IMR-90 (cell line): ENCODE measurements around the gene EGFL7. TPM values are rescaled to one million over a fixed set of nuclear protein-coding genes. Genes with fewer than 3 reads are reported as not detected.

Experiments used
- ATAC-seq: fragments of 200-7000 bp; cut with Tn5 transposase; 2 replicates; pipeline ENCODE4 v1.9.1; 2020; ENCODE audit warnings: low read depth, mild to moderate bottlenecking, moderate library complexity
- BruUV-seq: library from RNA; stranded (reverse); fragments of 400-500 nt; replicated peaks from 2 replicates; lab custom pipeline; 2021; lab: Mats Ljungman, UMichigan
- CTCF ChIA-PET: fragments of 300-600 bp; formaldehyde crosslinking; extraction: SDS; loops from one replicate; lab custom pipeline; 2021; ENCODE audit warnings: antibody characterized with exemption; lab: Yijun Ruan, JAX
- POLR2A ChIA-PET: fragments of 300-600 bp; sonication (Branson Sonifier 250); formaldehyde crosslinking; loops from one replicate; lab custom pipeline; 2022; ENCODE audit warnings: antibody characterized with exemption; ENCODE audit not compliant: unreplicated experiment; lab: Charles Lee
- DNase-seq: peaks from one replicate; pipeline ENCODE4 v3.0.0; 2013
- H2AFZ ChIP-seq: replicated peaks from 2 replicates; pipeline ENCODE3; 2013; ENCODE audit warnings: low read length, mild to moderate bottlenecking; ENCODE audit not compliant: poor library complexity
- H2AK5ac ChIP-seq: 2 replicates; pipeline ENCODE4 v1.6.1; 2013; ENCODE audit warnings: low read depth, low read length, inconsistent platforms
- H2AK9ac ChIP-seq: replicated peaks from 2 replicates; pipeline ENCODE3; 2013; ENCODE audit warnings: mild to moderate bottlenecking, low read depth, low read length, moderate library complexity; ENCODE audit not compliant: poor library complexity
- H2BK120ac ChIP-seq: 2 replicates; pipeline ENCODE4 v1.6.1; 2013; ENCODE audit warnings: low read depth, low read length, inconsistent platforms
- H2BK15ac ChIP-seq: 3 replicates; pipeline ENCODE4 v1.6.1; 2013; ENCODE audit warnings: low read depth, low read length, inconsistent platforms
- H2BK20ac ChIP-seq: 2 replicates; pipeline ENCODE4 v1.6.1; 2013; ENCODE audit warnings: low read depth, mild to moderate bottlenecking, inconsistent platforms, low read length, moderate library complexity
- H2BK5ac ChIP-seq: 2 replicates; pipeline ENCODE4 v1.6.1; 2013; ENCODE audit warnings: mild to moderate bottlenecking, low read depth, low read length, inconsistent platforms; ENCODE audit not compliant: poor library complexity, severe bottlenecking
- H3K14ac ChIP-seq: replicated peaks from 2 replicates; pipeline ENCODE4 v1.6.1; 2013; ENCODE audit warnings: low read depth, low read length, inconsistent platforms
- H3K18ac ChIP-seq: 2 replicates; pipeline ENCODE4 v1.6.1; 2013; ENCODE audit warnings: low read depth, low read length, control low read depth
- H3K23ac ChIP-seq: 2 replicates; pipeline ENCODE4 v1.6.1; 2013; ENCODE audit warnings: low read depth, low read length, inconsistent platforms
- H3K27ac ChIP-seq: 2 replicates; pipeline ENCODE4 v1.5.1; 2013; ENCODE audit warnings: mild to moderate bottlenecking, control low read depth, low read length; ENCODE audit not compliant: insufficient read depth
- H3K27me3 ChIP-seq: 2 replicates; pipeline ENCODE4 v1.6.1; 2013; ENCODE audit warnings: low read length; ENCODE audit not compliant: control insufficient read depth, insufficient read depth
- H3K36me3 ChIP-seq: 2 replicates; pipeline ENCODE4 v1.6.1; 2013; ENCODE audit warnings: low read length, mixed read lengths; ENCODE audit not compliant: control insufficient read depth, insufficient read depth
- H3K4ac ChIP-seq: 2 replicates; pipeline ENCODE4 v1.6.1; 2013; ENCODE audit warnings: low read depth, low read length, inconsistent platforms
- H3K4me1 ChIP-seq: 2 replicates; pipeline ENCODE4 v1.6.1; 2013; ENCODE audit warnings: low read length, mixed read lengths; ENCODE audit not compliant: control insufficient read depth, insufficient read depth
- H3K4me2 ChIP-seq: 2 replicates; pipeline ENCODE4 v1.6.1; 2013; ENCODE audit warnings: low read depth, mild to moderate bottlenecking, control low read depth, low read length, moderate library complexity
- H3K4me3 ChIP-seq: 2 replicates; pipeline ENCODE4 v1.5.1; 2013; ENCODE audit warnings: low read depth, mild to moderate bottlenecking, control low read depth, low read length, moderate library complexity; ENCODE audit not compliant: insufficient read depth
- H3K56ac ChIP-seq: 2 replicates; pipeline ENCODE4 v1.6.1; 2013; ENCODE audit warnings: low read length, inconsistent platforms; ENCODE audit not compliant: insufficient read depth; ENCODE audit errors: extremely low read depth
- H3K79me1 ChIP-seq, 2 experiments: 2 replicates each; pipeline ENCODE4 v1.6.1; 2013; ENCODE audit warnings: low read length in 2 of 2, inconsistent platforms in 1 of 2, low read depth in 1 of 2
- H3K9ac ChIP-seq: 2 replicates; pipeline ENCODE4 v1.6.1; 2013; ENCODE audit warnings: low read depth, low read length, control low read depth
- H3K9me1 ChIP-seq: 2 replicates; pipeline ENCODE4 v1.6.1; 2013; ENCODE audit warnings: low read length, inconsistent platforms; ENCODE audit not compliant: insufficient read depth
- H3K9me3 ChIP-seq: 2 replicates; pipeline ENCODE4 v1.6.1; 2013; ENCODE audit warnings: low read length; ENCODE audit not compliant: control insufficient read depth, insufficient read depth
- H4K20me1 ChIP-seq: 2 replicates; pipeline ENCODE4 v1.6.1; 2013; ENCODE audit warnings: low read length, inconsistent platforms; ENCODE audit not compliant: insufficient read depth
- H4K5ac ChIP-seq: 2 replicates; pipeline ENCODE4 v1.6.1; 2013; ENCODE audit warnings: mild to moderate bottlenecking, low read depth, low read length, control low read depth
- H4K8ac ChIP-seq, 2 experiments: 2 replicates each; pipeline ENCODE4 v1.6.1; 2013; ENCODE audit warnings: low read depth in 2 of 2, low read length in 2 of 2, control low read depth in 1 of 2, inconsistent platforms in 1 of 2
- H4K91ac ChIP-seq: 2 replicates; pipeline ENCODE4 v1.6.1; 2013; ENCODE audit warnings: low read depth, low read length, inconsistent platforms; ENCODE audit not compliant: insufficient read depth
- FOS ChIP-seq: fragments of 150-350 bp; IDR thresholded peaks from 2 replicates; pipeline ENCODE4 v1.6.1; 2016; ENCODE audit warnings: low read depth, low read length
- MAZ ChIP-seq: IDR thresholded peaks from 2 replicates; pipeline ENCODE4 v1.6.1; 2012; ENCODE audit warnings: low read depth, mild to moderate bottlenecking, low read length, improper control_type of control experiment, moderate library complexity, borderline replicate concordance
- WGBS, 2 experiments: methylation state at CpG; one replicate each; pipeline versions ENCODE4 v1.1.5 to v1.1.7; 2013; ENCODE audit warnings: missing lambda C conversion rate in 2 of 2; ENCODE audit not compliant: insufficient read length in 1 of 2; ENCODE audit errors: extremely low coverage in 2 of 2; 5-methylcytosine and 5-hydroxymethylcytosine counted together
- dilution Hi-C: fragments of 300-500 bp; cut with HindIII; formaldehyde crosslinking; loops from one replicate; pipeline ENCODE4 v1.14.3; 2018; ENCODE audit warnings: low sequenced_read_pairs; ENCODE audit not compliant: unreplicated experiment
- in situ Hi-C: fragments of 300-500 bp; cut with MboI; formaldehyde crosslinking; loops from 3 replicates; pipeline ENCODE4 v1.14.3; 2019; ENCODE audit warnings: low sequenced_read_pairs, inconsistent platforms, mixed read lengths
- intact Hi-C: fragments of 100-400 bp; cut with micrococcal nuclease; formaldehyde crosslinking; loops from 2 replicates; pipeline ENCODE4 v1.10.0; 2022
- polyA plus RNA-seq, 3 experiments: library from polyadenylated mRNA; depleted of rRNA; stranded (reverse); fragments of >200 nt; gene quantifications; 2 replicates each; pipeline ENCODE4 v1.2.3, GENCODE V29; 2012; ENCODE audit warnings: low replicate concordance in 1 of 3
- total RNA-seq: library from RNA; depleted of rRNA; stranded (reverse); fragments of >200 nt; gene quantifications from 2 replicates; pipeline ENCODE4 v1.2.3, GENCODE V29; 2012

The EGFL7 gene
- total and polyA plus RNA-seq, 2 of the 4 experiments (the other 2 are of a cell fraction), result 2.2 to 10.4 TPM

- Histone ChIP-seq H2AFZ (no peak overlapping the region), H3K27ac (no peak overlapping the region), H4K5ac (no peak overlapping the region), H3K27me3 (no peaks in the 10 kb centered on the region; the same call in 1 of the 2 replicates), H3K9me1 (no peaks in the 10 kb centered on the region), H3K56ac (no peak overlapping the region), H2BK15ac (no peak overlapping the region), H3K9me3 (no peaks in the 10 kb centered on the region), H3K9ac (no peak overlapping the region), H2BK20ac (no peak overlapping the region), H3K79me1 (peaks cover 18 to 47% of the 10 kb centered on the region in 2 experiments), H2BK5ac (no peak overlapping the region), H2BK120ac (no peak overlapping the region), H3K36me3 (no peaks in the 10 kb centered on the region), H3K4me2 (no peak overlapping the region), H4K20me1 (peaks cover 16% of the 10 kb centered on the region; the same call in 1 of the 2 replicates), H3K18ac (no peak overlapping the region), H4K91ac (no peak overlapping the region), H3K23ac (no peak overlapping the region), H3K4ac (no peak overlapping the region), H3K4me1 (peaks cover 4% of the 10 kb centered on the region), H3K4me3 (no peak overlapping the region), H2AK9ac (no peak overlapping the region), H3K14ac (no peak overlapping the region), H2AK5ac (no peak overlapping the region), H4K8ac (no peak overlapping the region)
- WGBS, 2 experiments, result 89% methylated on average over 11 of the region's 14 CpGs; no CpG with 5 or more reads in 1 of the 2 experiments
- CTCF ChIA-PET, result no interaction called here
- BruUV-seq, result no TSS peak
- intact Hi-C loops, result no loop called here
- ATAC-seq, result no peak
- POLR2A ChIA-PET, result no interaction called here
- no peak for DNase-seq
- in situ Hi-C loops, result no loop called here
- TF ChIP-seq FOS (no peak), MAZ (no peak)
- dilution Hi-C loops, result no loop called here
Measured at GRCh38 chr9:136683755-136684154, 21.0 kb downstream of the EGFL7 start.
